GM13977 (cell line): ENCODE measurements around the gene EVI5L.

ENCODE experiments used
- DNase-seq: peaks from one replicate; pipeline ENCODE4 v3.0.0; 2012; ENCODE audit warnings: low spot score
- CTCF ChIP-seq: IDR thresholded peaks from 2 replicates; pipeline ENCODE4 v1.5.1; 2012; ENCODE audit warnings: mild to moderate bottlenecking, control low read depth; ENCODE audit not compliant: insufficient read depth; ENCODE audit errors: extremely low read depth, missing control alignments
- in situ Hi-C: fragments of 300-500 bp; cut with MboI; formaldehyde crosslinking; loops from one replicate; pipeline ENCODE4 v1.12.0; 2022; ENCODE audit warnings: low sequenced_read_pairs, low pct_unique_long_range_greater_than_20kb, mixed read lengths, inconsistent platforms; ENCODE audit not compliant: unreplicated experiment

EVI5L gene

GRCh38 chr19:7829561-7830271, at the start of gene EVI5L:
Gene EVI5L, plus strand, starts transcription at chr19:7830218. Its CDS starts 16,325 bp downstream, at chr19:7846543.
- TF ChIP-seq CTCF = no peak
- peak; percentile 100 for DNase-seq
- in situ Hi-C loops = no loop called here

GRCh38 chr19:7781157-7781556, 48.9 kb upstream of the EVI5L start:
- in situ Hi-C loops = no loop called here
- DNase-seq = no peak

DNA sequence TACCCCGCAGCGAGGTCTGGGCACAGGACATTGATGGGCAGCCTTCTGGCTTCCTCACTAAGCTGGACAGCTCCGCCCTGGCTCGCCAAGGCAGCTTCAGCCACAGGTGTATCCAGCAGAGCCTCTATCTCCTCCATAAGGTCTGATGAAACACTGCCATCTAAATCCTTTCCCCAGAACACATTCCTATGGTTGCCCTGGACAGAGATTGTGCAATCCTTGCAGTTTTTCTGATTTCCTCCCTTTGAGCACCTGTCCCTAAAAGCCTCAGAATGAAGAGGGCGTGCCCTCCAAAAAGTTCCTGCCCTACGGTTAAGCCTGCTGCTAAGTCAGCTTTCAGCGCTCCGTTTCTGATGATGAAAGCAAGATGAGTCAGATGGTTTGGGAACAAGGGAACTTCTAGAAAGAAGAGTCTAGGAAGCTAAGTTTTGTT, 46.0 kb upstream of the EVI5L start:
- in situ Hi-C loops = no loop called here
- DNase-seq = no peak
- TF ChIP-seq CTCF = no peak

More at GRCh38 chr19:7781157-7781556, 48.9 kb upstream of the EVI5L start:
- no peak for TF ChIP-seq CTCF

DNA sequence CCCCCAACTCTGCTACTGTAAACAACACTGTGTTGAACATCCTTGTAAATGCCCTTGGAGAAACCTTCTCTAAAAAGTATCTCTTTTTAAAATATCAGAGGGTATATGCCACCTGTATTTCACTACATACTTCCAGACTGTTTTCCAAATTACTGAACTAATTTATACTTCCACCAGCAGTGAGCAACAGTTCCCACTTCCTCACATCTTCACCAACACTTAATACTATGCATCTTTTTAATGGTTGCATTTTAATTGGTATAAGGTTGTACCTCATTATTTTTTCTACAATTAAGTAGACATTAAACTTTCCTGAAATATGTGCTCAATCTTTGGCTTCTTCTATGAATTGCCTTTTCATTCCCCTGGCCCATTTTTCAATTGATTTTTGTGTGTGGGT, 45.2 kb upstream of the EVI5L start:
- in situ Hi-C loops = no loop called here
- no peak for TF ChIP-seq CTCF
- no peak for DNase-seq

- in situ Hi-C loops = no loop called here
- no peak for TF ChIP-seq CTCF
- no peak for DNase-seq
These were observed 42.9 kb upstream of the EVI5L start for GRCh38 chr19:7787141-7787540.

DNA sequence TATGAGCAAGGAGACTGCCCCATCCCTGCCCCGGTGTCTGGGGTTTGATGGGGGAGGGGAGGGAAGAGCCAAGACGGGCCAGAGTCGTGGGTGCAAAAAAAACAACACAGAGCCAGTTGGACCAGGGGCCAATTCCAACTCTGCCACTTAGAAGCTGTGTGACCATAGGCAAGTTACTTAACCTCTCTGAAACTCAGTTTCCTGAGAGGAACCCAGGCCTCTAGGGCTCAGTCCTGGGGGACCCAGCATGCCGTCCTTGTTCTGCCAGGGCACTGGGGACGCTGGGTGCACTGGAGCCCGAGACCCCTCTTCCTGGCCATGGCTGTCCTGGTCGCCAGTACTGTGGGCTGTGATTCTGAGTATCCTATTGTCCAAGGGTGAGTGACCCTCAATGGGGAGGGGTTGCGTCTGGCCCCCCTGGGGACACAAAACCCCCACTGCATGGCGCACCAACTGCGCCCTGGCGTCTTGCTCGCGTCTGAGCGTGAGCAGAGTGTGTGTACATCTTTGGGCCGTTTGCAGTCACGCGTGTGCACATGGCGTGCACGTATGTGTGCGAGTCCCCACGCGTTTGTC, 42.3 kb upstream of the EVI5L start:
- in situ Hi-C loops = no loop called here
- TF ChIP-seq CTCF = no peak
- no peak for DNase-seq
